Left lung (tissue), 10 donors: ENCODE measurements around the gene AARSD1. TPM values are rescaled to one million over a fixed set of nuclear protein-coding genes. Genes with fewer than 3 reads are reported as not detected.

Source experiments
- ATAC-seq: fragments of 200-7000 bp; cut with Tn5 transposase; one replicate; pipeline ENCODE4 v1.9.1; 2020; ENCODE audit warnings: moderate library complexity
- DNase-seq, 4 donors: peaks; one replicate each; pipeline ENCODE4 v3.0.0-alpha.2; 2013 to 2020
- H3K27ac ChIP-seq, 2 donors: fragments of 200-600 bp; sonication (generic) in 1 of 2; one replicate each; pipeline versions ENCODE4 v1.5.0 to v1.8.0; 2020 to 2021
- H3K27me3 ChIP-seq, 2 donors: fragments of 200-600 bp; sonication (generic) in 1 of 2; one replicate each; pipeline versions ENCODE4 v1.5.0 to v1.8.0; 2020 to 2021
- H3K36me3 ChIP-seq, 2 donors: fragments of 200-600 bp; sonication (generic) in 1 of 2; one replicate each; pipeline versions ENCODE4 v1.5.0 to v1.8.0; 2020 to 2021
- H3K4me1 ChIP-seq, 2 donors: fragments of 200-600 bp; one replicate each; pipeline ENCODE4 v1.8.0; 2021
- H3K4me3 ChIP-seq, 2 donors: fragments of 200-600 bp; sonication (generic) in 1 of 2; one replicate each; pipeline versions ENCODE4 v1.5.0 to v1.8.0; 2020 to 2021; ENCODE audit warnings: mild to moderate bottlenecking in 1 of 2
- H3K9me3 ChIP-seq, 2 donors: fragments of 200-600 bp; sonication (generic) in 1 of 2; one replicate each; pipeline versions ENCODE4 v1.5.0 to v1.8.0; 2020 to 2021
- intact Hi-C, 2 donors: fragments of 100-400 bp; cut with DNase I; formaldehyde crosslinking; loops; one replicate each; pipeline versions ENCODE4 v1.11.2 to v1.14.2; 2022
- polyA plus RNA-seq, 6 donors: library from polyadenylated mRNA; unstranded; fragments of 120-200 nt; gene quantifications; one replicate each; pipeline ENCODE4 v1.2.1, GENCODE V29; 2013; ENCODE audit not compliant: insufficient read length in 6 of 6
- total RNA-seq, 2 donors: library from RNA; stranded (reverse); fragmentation: NEBNext Ultra II Directional; extraction: Animal tissue kit (Norgen Biotek cat#: 25700); gene quantifications; one replicate each; pipeline ENCODE4 v1.2.1, GENCODE V29; 2021
- TF ChIP-seq, protein P1 (sequence below), 2 donors: fragments of 200-600 bp; sonication (generic) in 1 of 2; IDR thresholded peaks; one replicate each; pipeline versions ENCODE4 v1.5.0 to v1.8.0; 2021; ENCODE audit warnings: antibody characterized with exemption in 2 of 2
- donor health status: DM: no; HTN: yes; CAD: no.
- donor health status: DM: no; HTN: no; CAD: no.

The AARSD1 gene
- total and polyA plus RNA-seq, 8 donors = 27.5 to 91.8 (median 71.1) TPM

DNA sequence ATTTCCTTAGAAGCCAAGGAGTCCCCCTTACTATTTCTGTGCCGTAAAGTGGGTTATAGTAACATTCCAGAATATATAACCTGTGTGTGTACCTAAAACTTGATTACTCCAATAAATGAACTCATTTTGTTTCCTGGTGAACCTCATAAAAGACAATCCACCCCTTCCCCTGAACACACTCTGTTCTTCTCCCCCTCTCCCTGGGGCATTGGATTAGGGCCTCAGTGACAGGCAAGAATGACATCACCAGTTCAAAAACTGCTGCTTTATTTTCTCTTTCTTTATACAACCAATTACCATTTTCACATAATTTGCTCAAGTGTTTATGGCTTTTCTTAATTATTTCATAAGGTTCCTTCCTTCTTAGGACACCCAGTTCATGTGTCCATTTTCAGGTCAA lies 17.4 kb downstream of the AARSD1 start:
- intact Hi-C loops = no loop called here
- peak overlapping the region in 1 of 2 donors; percentile 28 for H3K27ac ChIP-seq
- H3K4me1 ChIP-seq = no peaks in the 10 kb centered on the region
- H3K36me3 ChIP-seq = peaks cover 0 to 39% of the 10 kb centered on the region in 2 donors
- no peak overlapping the region for H3K4me3 ChIP-seq
- TF ChIP-seq, protein P1, sequence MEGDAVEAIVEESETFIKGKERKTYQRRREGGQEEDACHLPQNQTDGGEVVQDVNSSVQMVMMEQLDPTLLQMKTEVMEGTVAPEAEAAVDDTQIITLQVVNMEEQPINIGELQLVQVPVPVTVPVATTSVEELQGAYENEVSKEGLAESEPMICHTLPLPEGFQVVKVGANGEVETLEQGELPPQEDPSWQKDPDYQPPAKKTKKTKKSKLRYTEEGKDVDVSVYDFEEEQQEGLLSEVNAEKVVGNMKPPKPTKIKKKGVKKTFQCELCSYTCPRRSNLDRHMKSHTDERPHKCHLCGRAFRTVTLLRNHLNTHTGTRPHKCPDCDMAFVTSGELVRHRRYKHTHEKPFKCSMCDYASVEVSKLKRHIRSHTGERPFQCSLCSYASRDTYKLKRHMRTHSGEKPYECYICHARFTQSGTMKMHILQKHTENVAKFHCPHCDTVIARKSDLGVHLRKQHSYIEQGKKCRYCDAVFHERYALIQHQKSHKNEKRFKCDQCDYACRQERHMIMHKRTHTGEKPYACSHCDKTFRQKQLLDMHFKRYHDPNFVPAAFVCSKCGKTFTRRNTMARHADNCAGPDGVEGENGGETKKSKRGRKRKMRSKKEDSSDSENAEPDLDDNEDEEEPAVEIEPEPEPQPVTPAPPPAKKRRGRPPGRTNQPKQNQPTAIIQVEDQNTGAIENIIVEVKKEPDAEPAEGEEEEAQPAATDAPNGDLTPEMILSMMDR (IDR thresholded peaks at IDR 0.05) = no peak
- no peak for ATAC-seq
- DNase-seq = no peak
- no peaks in the 10 kb centered on the region for H3K9me3 ChIP-seq
- no peaks in the 10 kb centered on the region for H3K27me3 ChIP-seq

DNA sequence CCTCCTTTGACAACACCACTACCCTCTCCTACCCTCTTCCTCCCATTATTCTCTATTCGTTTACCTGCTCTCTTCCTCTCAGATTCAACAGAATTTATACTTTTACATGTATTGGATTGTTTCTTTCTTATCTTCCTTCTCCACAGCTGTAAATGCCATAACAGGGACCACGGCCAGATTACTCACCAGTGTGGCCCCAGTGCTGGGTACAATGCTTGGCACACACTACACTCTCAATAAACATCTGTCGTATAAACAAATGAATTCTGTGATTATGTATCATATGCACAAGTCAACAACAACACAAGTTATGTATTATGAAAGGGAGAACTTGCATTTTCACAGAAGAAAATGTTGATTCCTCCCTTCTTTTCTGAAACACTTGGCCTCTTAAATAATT lies 20.0 kb downstream of the AARSD1 start:
- no peaks in the 10 kb centered on the region for H3K4me1 ChIP-seq
- no peaks in the 10 kb centered on the region for H3K9me3 ChIP-seq
- no peak overlapping the region for H3K27ac ChIP-seq
- intact Hi-C loops = no loop called here
- no peaks in the 10 kb centered on the region for H3K27me3 ChIP-seq
- no peak overlapping the region for H3K4me3 ChIP-seq
- ATAC-seq (no peak), DNase-seq (no peak)
- peaks cover 0 to 13% of the 10 kb centered on the region in 2 donors for H3K36me3 ChIP-seq
- TF ChIP-seq, protein P1 (IDR thresholded peaks at IDR 0.05) = no peak

DNA sequence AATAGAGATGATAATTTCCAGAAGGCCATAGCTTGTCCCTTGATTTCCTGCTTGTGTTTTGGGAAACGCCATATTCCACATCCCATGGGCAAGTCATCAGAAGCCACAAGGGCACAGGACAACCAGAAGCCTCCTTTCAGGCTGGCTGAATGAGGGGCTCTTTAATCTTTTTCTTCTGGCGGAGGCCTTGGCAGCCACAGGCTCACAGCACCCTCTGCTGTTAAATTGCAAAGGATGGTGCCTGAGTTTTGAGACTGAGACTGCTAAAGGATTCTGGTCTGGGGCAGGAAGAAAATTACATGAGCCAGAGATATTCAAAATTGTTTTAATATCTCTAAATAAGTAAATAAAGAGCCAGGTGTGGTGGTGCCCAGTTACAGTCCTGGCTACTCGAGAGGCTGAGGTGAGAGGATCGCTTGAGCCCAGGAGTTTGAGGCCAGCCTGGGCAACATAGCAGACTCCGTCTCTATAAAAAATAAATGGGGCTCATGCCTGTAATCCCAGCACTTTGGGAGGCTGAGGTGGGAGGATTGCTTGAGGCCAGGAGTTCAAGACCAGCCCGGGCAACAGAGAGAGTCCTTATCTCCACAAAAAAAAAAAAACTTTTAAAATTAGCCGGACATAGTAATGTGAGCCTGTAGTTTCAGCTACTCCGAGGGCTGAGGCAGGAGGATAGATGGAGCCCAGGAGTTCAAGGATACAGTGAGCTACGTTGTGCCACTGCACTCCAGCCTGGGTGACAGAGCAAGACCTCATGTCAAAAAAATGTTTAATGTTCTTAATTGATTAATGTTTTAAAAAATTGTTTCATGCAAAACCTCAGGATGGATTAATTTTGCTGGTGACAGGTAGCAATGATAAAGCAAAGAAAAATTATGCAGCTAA lies 26.3 kb downstream of the AARSD1 start:
- no peaks in the 10 kb centered on the region for H3K9me3 ChIP-seq
- ATAC-seq = peak; percentile 84
- peak in 1 of 4 donors; percentile 73 for DNase-seq
- H3K4me1 ChIP-seq = no peaks in the 10 kb centered on the region
- intact Hi-C loops = loop anchor here in 1 of 2 donors (10.0 kb wide), 1 partner anchor 93 kb away; the partner anchor contains the start of gene AOC2
- TF ChIP-seq, protein P1 (IDR thresholded peaks at IDR 0.05) = peak; percentile 34 to 37
- H3K27ac ChIP-seq = no peak overlapping the region
- no peaks in the 10 kb centered on the region for H3K36me3 ChIP-seq
- no peaks in the 10 kb centered on the region for H3K27me3 ChIP-seq
- no peak overlapping the region for H3K4me3 ChIP-seq

DNA sequence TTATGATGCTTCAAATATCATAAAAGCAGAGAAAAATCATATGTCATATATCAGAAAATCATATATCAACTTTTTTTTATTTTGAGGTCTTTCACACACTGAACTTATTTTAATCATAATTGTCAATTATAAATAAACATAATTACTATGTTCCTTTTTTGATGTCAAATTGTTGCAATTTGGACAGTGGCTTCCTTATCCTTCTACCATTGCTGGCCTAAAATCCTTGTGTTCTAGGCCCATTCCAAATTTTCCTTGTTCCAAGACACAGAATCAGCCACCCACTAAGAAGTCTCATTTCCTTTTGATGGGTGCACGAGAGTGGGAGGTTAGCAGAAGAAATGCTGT lies 34.8 kb downstream of the AARSD1 start:
- H3K4me3 ChIP-seq = no peak overlapping the region
- no peak for ATAC-seq
- H3K9me3 ChIP-seq = no peaks in the 10 kb centered on the region
- peaks cover 7 to 21% of the 10 kb centered on the region in 2 donors for H3K4me1 ChIP-seq
- peak overlapping the region; percentile 75 to 86 for H3K27ac ChIP-seq
- H3K36me3 ChIP-seq = no peaks in the 10 kb centered on the region
- intact Hi-C loops = loop anchor here in 1 of 2 donors (5.0 kb wide), 1 partner anchor 82 kb away; no protein-coding TSS in a partner anchor
- no peaks in the 10 kb centered on the region for H3K27me3 ChIP-seq
- TF ChIP-seq, protein P1 (IDR thresholded peaks at IDR 0.05) = peak in 1 of 2 donors; percentile 6
- no peak for DNase-seq

DNA sequence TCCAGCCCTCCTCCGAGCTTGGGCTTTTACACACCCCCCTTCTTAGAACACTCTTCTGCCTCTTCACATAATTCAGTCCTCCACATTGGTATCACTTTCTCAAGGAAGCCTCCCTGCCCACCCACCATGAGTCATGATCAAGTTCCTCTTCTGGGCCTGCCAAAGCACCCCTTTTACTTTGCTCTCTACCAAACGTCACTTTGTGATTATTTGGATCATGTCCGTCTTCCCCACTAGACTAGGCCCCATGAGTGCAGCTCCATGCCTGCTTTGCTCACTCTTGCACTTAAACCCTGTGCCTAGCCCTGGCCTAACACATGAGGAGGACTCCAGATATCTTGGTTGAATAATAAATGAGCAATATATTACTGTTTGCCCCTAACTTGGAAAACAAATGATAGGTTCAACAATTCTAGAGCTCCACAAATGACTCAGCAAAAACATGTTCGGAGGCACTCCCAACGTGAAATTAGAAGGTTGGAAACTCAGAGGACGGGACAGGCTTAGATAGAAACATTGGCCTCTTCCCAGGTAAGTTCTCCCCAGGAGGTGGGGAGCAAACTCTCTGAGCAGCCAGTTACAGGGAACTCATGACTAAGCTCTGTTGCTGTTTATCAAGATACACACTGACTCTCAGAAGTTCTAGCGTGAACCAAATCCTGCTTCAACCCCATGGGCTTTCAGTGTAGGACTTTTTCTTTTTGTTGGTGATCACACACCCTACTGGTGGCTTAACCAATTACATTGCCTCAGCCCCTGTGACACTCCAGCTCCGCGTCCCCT lies 35.3 kb downstream of the AARSD1 start:
- Histone ChIP-seq H3K36me3 (no peaks in the 10 kb centered on the region), H3K4me3 (no peak overlapping the region), H3K27ac (peak overlapping the region; percentile 75 to 86), H3K4me1 (peaks cover 7 to 23% of the 10 kb centered on the region in 2 donors), H3K9me3 (no peaks in the 10 kb centered on the region), H3K27me3 (no peaks in the 10 kb centered on the region)
- DNase-seq = peak in 3 of 4 donors; percentile 52 to 83 (median 61)
- intact Hi-C loops = loop anchor here in 1 of 2 donors (5.0 kb wide), 1 partner anchor 82 kb away; no protein-coding TSS in a partner anchor
- ATAC-seq = peak; percentile 96
- TF ChIP-seq, protein P1 (IDR thresholded peaks at IDR 0.05) = peak; percentile 61 to 74
